ENCODE data around the gene ZDHHC3. TPM values are rescaled to one million over a fixed set of nuclear protein-coding genes. Genes with fewer than 3 reads are reported as not detected.
A peak's percentile ranks its signal among the peaks of the same experiment; 100 is the strongest.

Gene ZDHHC3
- 41.2 and 65.8 TPM in 2 replicates for total RNA-seq (ENCODE audit: low replicate concordance)

DNA sequence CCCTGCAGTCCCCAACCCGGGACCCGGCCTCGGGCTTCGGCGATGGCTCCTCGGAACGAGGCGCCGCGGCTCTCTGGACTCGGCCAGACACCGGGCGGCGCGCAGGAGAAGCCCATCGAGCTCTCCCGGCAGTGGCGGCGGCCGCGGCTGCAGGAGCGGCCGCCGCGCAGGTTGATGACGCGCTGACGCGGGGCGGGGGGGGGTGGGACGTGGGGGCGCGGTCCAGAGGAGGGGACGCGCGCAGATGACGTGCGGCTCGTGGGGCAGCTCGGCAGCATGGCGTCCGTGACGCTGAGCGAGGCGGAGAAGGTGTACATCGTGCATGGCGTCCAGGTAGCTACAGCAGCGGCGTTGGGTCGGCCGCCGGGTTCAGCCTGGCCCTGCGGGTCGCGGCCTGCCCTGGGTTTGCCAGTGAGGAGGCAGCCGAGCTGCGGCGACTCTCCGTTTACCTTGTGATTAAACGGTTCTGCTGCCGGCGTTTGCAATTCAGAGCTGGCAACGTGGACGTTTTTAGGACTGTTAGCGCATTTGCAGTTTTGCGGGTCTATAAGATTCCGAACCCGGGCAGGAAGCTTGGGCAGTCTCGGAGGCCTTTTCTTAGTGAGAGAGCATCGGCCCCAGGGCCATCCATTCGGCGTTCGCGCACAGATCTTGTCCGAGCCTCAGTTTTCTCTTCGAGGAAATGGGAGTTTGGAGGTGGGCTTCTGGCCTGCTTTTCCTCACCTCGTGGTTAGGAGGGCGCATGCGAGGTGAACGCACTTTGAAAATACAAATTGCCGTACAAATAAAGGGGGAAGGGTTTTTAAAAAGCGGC, at the start of gene ZDHHC3, which contains the start of gene EXOSC7:
TSS of gene ZDHHC3 (minus strand) at position 173 of the 814 bp plus-strand sequence. CDS start 16,738 bp downstream, outside the sequence.
TSS of gene EXOSC7 (plus strand) at position 243 of the 814 bp plus-strand sequence. CDS start at position 277, 34 bp downstream.
- Histone ChIP-seq H3K9ac (peak within 1 kb of the TSS; percentile 96), H3K27ac (peak within 1 kb of the TSS; percentile 93), H3K27me3 (no peaks in the 10 kb centered on the region), H3K4me1 (peaks cover 15% of the 10 kb centered on the region), H3K79me2 (ENCODE audit: low read depth) (peaks cover 97% of the 10 kb centered on the region), H4K20me1 (ENCODE audit: low read depth) (peaks cover 45% of the 10 kb centered on the region), H2AFZ (replicated peaks) (peak within 1 kb of the TSS; percentile 95), H3K36me3 (no peaks in the 10 kb centered on the region), H3F3A (ENCODE audit: low read depth) (peaks cover 9% of the 10 kb centered on the region), H3K9me3 (ENCODE audit: low read depth) (no peaks in the 10 kb centered on the region), H3K4me3 (peak within 1 kb of the TSS; percentile 99), H3K4me2 (peak within 1 kb of the TSS; percentile 83)
- Mint-ChIP-seq H3K36me3 (no peaks in the 10 kb centered on the region), H3K4me1 (peaks cover 25% of the 10 kb centered on the region), H3K9me3 (no peaks in the 10 kb centered on the region), H3K27me3 (ENCODE audit: insufficient read depth, low read depth) (peaks cover 2% of the 10 kb centered on the region), H3K27ac (peak within 1 kb of the TSS; percentile 79), H3K4me3 (peak within 1 kb of the TSS; percentile 99)
- DNase-seq (ENCODE audit: low spot score): peak; percentile 94
- TF ChIP-seq, protein P1, sequence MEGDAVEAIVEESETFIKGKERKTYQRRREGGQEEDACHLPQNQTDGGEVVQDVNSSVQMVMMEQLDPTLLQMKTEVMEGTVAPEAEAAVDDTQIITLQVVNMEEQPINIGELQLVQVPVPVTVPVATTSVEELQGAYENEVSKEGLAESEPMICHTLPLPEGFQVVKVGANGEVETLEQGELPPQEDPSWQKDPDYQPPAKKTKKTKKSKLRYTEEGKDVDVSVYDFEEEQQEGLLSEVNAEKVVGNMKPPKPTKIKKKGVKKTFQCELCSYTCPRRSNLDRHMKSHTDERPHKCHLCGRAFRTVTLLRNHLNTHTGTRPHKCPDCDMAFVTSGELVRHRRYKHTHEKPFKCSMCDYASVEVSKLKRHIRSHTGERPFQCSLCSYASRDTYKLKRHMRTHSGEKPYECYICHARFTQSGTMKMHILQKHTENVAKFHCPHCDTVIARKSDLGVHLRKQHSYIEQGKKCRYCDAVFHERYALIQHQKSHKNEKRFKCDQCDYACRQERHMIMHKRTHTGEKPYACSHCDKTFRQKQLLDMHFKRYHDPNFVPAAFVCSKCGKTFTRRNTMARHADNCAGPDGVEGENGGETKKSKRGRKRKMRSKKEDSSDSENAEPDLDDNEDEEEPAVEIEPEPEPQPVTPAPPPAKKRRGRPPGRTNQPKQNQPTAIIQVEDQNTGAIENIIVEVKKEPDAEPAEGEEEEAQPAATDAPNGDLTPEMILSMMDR (IDR thresholded peaks at IDR 0.05): no peak
- TF ChIP-seq EZH2phosphoT487 (IDR thresholded peaks at IDR 0.05) (no peak), EZH2 (IDR thresholded peaks at IDR 0.05) (no peak)

- no peak overlapping the region for H3K9ac ChIP-seq
- H3K27ac Mint-ChIP-seq: no peak overlapping the region
- H3K4me2 ChIP-seq: no peak overlapping the region
- no peak for DNase-seq (ENCODE audit: low spot score)
- H4K20me1 ChIP-seq (ENCODE audit: low read depth): no peaks in the 10 kb centered on the region
- no peaks in the 10 kb centered on the region for H3K9me3 Mint-ChIP-seq
- no peaks in the 10 kb centered on the region for H3K9me3 ChIP-seq (ENCODE audit: low read depth)
- no peaks in the 10 kb centered on the region for H3K36me3 ChIP-seq
- no peaks in the 10 kb centered on the region for H3K79me2 ChIP-seq (ENCODE audit: low read depth)
- H3K27me3 ChIP-seq: no peaks in the 10 kb centered on the region
- H3F3A ChIP-seq (ENCODE audit: low read depth): no peaks in the 10 kb centered on the region
- no peak overlapping the region for H2AFZ ChIP-seq (replicated peaks)
- no peaks in the 10 kb centered on the region for H3K4me1 ChIP-seq
- no peak overlapping the region for H3K4me3 ChIP-seq
- TF ChIP-seq, protein P1 (IDR thresholded peaks at IDR 0.05): no peak
- TF ChIP-seq EZH2phosphoT487 (IDR thresholded peaks at IDR 0.05) (no peak), EZH2 (IDR thresholded peaks at IDR 0.05) (no peak)
- no peak overlapping the region for H3K27ac ChIP-seq
- H3K27me3 Mint-ChIP-seq (ENCODE audit: insufficient read depth, low read depth): peaks cover 3% of the 10 kb centered on the region
- no peak overlapping the region for H3K4me3 Mint-ChIP-seq
- H3K4me1 Mint-ChIP-seq: peaks cover 15% of the 10 kb centered on the region
- H3K36me3 Mint-ChIP-seq: no peaks in the 10 kb centered on the region
These were observed 48.7 kb upstream of the ZDHHC3 start for GRCh38 chr3:45024542-45025255.

GRCh38 chr3:45023675-45024074, 47.7 kb upstream of the ZDHHC3 start:
- H3K4me1 ChIP-seq: no peaks in the 10 kb centered on the region
- peaks cover 15% of the 10 kb centered on the region for H3K4me1 Mint-ChIP-seq
- H3K27me3 ChIP-seq: no peaks in the 10 kb centered on the region
- H3K4me3 ChIP-seq: no peak overlapping the region
- no peaks in the 10 kb centered on the region for H3K79me2 ChIP-seq (ENCODE audit: low read depth)
- H3K9me3 ChIP-seq (ENCODE audit: low read depth): no peaks in the 10 kb centered on the region
- no peaks in the 10 kb centered on the region for H3K36me3 ChIP-seq
- no peaks in the 10 kb centered on the region for H3K9me3 Mint-ChIP-seq
- TF ChIP-seq EZH2phosphoT487 (IDR thresholded peaks at IDR 0.05) (no peak), EZH2 (IDR thresholded peaks at IDR 0.05) (no peak)
- TF ChIP-seq, protein P1 (IDR thresholded peaks at IDR 0.05): no peak
- no peak overlapping the region for H3K27ac ChIP-seq
- no peaks in the 10 kb centered on the region for H3K27me3 Mint-ChIP-seq (ENCODE audit: insufficient read depth, low read depth)
- no peaks in the 10 kb centered on the region for H3K36me3 Mint-ChIP-seq
- no peak overlapping the region for H3K9ac ChIP-seq
- no peak overlapping the region for H3K4me2 ChIP-seq
- H3F3A ChIP-seq (ENCODE audit: low read depth): no peaks in the 10 kb centered on the region
- DNase-seq (ENCODE audit: low spot score): no peak
- no peak overlapping the region for H2AFZ ChIP-seq (replicated peaks)
- H3K27ac Mint-ChIP-seq: peak overlapping the region; percentile 50
- H4K20me1 ChIP-seq (ENCODE audit: low read depth): no peaks in the 10 kb centered on the region
- no peak overlapping the region for H3K4me3 Mint-ChIP-seq

Measured in neural progenitor cell (in vitro differentiated cells).